Measurements from ENCODE around the gene IRX2.

The IRX2 gene

DNA sequence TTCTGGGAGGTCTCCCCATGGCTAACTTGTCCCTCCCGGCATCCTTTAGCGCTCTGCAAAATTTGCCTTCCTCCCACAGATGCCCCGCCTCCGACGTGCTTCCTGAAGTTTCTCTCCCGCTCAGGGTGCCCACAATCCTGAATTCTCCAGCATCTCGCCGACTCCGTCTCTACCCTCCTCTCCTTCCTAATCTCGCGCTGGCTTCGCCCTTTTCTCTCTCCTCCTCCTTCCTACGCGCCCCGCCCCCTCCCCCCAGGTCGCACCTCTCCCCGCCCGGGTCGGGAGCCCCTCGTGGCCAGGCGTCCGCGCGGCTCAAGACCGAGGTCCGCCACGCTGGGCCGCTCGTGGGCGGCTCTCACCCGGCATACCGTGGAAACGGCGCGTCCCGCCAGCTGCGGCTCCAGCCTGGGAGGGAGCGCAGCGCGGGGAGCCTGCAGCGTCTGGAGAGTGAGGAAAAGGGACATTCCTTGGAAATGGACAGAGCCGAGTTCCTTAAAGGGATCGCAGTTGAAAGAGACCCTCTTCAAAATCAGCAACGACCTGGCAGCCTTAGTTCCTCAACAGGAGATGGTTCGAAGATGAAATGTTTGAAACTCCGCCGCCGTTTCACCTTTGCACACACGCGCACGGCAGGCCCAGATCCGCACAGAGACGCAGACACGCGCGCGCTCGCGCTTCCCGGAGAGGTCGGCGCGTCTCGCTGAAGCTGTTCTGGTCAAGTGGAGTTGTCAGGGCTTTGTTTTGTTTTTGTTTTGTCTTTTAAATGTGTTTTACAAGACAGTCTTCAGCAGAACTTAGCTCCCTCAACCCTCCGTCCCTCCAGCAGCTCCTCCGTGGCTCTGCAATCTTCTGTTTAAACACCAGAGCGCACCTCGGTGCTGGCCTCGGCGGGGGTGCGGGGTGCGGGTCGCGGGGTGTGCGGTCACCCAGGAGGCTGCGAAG lies 5.0 kb upstream of the IRX2 start:
- DNase-seq (ENCODE audit: low read depth) = peak; percentile 5

DNA sequence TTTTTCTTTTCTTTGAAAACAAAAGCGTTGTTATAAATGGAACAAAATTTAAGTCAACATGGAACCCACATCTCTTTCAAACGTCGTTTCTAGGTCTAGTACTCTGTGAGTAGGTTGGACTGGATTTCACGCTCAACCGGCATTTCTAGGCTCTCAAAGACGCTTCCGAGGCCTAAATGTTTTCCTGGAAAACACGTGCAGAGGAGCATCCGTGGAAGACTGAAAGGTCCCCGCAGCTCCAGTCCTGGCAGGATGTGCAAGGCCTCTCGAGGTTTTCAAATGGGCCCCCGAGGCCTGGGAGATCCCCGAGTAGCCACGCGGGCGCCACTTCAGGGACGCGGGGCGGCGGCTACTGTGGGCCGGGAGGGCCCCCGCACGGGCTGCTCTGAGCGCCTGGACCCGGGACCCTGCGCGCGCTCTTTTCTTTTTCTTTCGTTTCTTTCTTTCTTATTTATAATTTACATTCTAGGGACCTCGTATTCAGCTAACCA lies 4.2 kb upstream of the IRX2 start:
- DNase-seq (ENCODE audit: low read depth) = no peak

DNA sequence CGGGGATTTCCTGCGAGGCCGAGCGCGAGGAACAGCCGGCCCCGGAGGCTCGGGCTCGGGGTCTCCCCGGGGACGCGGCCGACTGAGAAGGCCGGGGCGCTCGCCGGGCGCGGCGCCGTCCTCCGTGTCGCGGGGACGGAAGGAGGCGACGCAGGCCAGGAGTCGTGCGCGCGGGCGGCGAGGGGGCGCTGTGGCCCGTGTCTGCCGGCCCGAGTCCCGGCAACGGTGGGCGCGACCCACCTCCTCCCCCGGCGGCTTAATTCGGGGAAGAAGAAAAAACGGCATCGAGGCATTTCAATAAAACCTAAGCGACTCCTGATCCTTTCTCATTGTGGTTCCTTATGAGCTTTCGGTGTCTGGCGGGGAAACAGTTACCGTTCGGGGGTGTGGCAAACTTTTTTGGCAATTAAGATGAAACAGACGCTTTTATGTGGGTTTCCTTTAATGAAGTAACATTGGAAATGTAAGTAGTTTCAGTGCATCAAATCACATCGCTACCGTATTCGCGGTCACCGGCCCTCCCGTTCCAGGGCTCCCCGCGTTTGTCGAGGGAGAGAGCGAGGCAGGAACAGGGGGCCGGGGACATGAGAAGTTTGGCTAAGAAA lies 3.7 kb upstream of the IRX2 start:
- no peak for DNase-seq (ENCODE audit: low read depth)

DNA sequence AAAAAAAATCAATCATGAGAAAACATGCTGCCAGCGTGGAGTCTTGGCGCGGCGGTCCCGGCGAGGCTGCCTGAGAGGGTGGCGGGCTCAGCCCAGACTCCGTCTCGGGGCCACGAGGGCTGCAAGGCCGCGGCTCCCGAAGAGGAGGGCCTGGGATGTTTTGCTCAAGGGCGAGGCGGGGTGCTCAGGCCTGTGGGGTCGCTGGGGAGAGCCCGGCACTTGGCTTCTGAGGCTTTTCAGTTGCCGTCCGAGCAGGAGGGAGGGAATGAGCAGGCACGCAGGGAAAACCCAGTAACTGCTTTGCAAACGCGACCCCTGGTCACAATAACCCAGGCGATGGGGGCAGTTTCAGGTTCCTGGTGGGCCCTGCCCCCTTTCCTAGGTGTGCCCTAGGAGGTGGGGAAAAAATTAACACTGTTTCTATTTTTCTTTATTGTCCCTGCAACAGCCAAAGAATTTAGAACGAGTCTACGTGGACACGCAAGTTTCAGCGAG lies 3.2 kb upstream of the IRX2 start:
- no peak for DNase-seq (ENCODE audit: low read depth)

DNA sequence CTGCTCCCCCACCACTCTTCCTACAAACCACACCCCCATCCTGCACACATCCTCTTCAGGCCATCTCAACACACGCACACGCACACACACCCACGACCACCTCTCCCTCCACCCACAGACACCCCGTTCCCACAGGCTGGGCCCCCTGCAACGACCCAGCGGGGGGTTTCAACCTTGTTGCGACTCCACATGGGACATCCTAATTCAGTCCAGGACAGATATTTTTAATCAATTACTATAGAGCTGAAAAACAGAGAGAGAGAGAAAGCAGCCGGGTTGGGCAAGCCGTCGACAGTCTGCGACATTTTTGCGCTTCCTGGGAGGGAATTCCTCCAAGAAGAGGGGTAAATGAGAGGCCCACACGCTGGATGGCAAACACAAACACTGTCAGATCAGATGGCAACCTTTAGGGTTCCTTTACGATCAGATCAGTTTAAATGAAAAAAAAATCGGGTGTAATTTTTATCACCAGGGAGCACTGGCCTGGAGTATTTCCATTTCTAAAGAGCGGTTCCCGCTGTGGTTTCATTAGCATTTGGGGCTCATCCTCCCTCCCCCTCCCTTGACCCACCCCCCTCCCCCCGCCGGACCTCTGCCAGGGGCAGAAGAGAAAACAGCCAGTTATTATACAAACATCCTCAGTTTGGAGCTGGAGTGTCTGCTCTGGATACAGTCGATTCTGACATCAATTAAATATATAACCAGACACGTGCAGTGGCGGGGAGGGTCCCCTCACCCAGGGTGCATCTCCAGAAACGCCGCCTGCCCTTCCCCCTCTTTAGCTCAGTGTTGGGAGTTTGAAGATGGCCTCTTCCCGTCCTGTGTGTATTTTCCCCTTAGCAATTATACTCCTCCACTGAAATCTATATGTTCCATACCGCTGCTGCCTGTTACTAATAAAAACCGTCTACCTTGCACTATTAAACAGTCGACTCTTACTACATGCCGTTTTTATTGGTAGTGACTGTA lies 2.3 kb upstream of the IRX2 start:
- DNase-seq (ENCODE audit: low read depth) = no peak

DNA sequence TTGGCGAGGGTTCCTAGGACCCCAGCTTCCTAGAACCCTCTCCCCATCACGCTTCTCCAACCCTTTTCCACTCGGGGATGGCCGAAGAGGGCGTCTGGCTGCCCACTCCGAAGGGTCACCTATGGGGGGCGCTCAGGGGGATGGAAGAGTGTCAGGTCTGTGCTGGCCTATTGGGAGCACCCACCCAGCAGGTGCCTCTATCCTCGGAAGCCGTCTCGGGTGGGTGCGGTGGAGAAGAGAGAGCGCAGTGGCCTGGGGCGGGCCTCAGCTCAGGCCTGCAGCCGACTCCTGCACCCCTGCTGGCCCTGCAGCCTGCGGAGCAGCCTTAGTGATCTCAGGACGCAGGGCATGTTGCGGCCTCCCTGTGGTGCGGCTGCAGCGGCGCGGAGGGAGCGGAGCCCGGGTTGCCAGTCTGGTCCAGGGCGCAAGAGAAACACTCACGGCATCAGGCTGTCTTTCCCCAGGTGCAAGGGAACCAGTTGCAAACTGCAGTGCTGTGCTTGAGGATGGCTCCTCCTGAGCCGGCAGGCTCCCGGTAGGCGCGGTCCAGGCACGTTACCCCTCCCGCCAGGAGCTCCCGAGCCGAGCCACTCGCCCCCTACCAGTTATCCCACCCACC lies 1.5 kb upstream of the IRX2 start:
- DNase-seq (ENCODE audit: low read depth) = no peak

DNA sequence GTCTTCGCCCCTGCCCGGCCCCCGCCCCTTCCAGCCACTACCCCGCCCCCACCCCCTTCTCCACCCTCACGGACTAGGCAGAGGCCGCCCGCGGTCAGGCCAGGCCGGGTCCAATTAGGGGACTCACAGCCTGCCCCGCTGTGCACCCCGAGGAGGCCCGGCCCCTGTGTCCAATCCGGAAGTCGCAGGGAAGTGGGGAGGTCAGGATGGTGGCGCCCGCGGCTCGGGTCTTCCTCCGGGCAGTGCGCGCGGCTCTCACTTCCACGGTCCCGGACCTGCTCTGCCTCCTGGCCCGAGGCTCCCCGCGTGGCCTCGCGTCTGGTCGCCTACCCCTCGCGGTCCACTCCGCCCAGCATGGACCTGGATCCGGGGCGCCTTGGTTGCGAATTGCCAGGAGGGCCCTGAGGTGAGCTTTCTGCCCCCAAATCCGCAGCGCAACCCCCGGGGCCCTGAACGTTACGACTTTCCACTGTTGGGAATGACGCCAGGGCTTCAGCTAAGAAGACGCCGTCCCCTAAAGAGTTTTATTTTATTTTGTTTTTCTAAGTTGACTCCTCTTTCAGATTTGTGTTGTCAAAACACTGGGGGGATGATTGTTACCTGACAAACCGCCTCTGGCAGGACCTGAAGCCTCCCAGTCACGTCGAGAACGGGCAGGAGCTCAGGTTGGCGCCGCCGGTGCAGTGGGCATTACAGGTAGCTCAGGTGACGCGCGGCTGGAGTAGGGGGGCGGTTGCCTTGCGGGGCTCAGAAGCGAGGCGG lies 763 bp upstream of the IRX2 start:
- no peak for DNase-seq (ENCODE audit: low read depth)

DNA sequence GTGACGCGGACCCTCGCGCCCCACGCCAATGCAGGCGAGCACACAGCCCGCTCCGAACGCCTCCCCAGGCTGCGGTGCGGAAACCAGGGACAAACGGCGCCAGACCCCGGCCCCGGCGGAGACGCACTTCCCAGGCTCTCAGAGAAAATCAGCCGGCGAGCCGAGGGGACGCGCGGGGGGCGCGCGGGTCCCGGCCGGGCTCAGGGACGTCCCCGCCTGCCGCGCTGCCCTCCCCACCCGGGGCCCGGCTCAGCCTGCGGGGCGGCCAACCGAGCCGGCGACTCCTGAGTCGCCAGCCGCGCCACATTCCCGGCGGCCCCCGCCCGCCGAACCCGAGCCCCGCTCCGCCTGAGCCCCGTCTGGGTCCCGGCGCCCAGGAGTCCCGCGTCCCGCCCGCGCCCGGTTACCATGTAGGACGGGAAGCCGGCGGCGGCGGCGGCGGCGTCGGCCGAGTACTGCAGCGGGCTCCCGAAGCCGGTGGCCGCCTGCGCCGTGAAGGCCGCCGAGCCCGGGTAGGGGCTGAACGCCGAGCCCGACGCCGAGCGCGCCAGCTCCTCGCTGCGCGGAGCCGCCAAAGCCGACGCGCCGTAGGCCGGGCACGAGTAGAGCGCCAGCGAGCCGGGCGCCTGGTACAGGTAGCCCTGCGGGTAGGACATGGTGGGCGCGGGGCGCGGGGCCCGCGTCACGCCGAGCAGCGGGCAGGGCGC lies 566 bp downstream of the IRX2 start:
- DNase-seq (ENCODE audit: low read depth) = peak; percentile 5

DNA sequence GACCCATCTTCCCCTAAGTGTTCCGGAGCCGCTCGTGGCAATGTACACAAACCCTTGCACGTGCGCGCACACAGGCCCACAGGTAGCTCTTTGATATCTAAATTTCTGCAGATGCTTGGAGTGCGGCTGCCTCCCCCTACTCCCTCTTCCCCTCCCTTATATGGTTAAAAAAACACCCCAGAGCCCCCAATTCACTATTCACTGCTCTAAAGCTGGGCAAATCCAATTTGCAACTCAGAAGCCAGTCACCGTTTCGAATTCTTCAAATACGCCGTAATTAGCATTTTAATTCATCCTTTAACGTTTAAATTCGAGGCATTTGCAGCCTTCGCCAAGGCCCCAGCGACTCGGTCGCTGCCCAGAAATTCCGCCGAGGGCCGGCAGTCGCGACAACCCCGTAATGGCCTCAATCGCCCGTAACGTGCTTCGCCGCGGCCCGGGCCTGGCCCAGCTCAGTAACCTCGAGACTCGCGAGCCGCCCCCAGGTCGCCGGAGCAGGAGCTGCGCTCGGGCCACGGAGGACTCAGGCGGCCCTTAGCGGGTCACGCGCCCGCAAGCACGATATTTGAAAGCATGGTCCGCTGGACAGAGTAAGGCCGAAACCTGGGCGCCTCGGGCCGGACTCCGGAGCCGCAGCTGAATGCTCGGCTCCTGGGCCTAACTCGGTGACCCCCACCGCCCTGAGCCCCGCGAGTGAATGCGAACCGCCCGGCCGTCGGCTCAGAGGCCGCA lies 1.3 kb downstream of the IRX2 start:
- DNase-seq (ENCODE audit: low read depth) = no peak

DNA sequence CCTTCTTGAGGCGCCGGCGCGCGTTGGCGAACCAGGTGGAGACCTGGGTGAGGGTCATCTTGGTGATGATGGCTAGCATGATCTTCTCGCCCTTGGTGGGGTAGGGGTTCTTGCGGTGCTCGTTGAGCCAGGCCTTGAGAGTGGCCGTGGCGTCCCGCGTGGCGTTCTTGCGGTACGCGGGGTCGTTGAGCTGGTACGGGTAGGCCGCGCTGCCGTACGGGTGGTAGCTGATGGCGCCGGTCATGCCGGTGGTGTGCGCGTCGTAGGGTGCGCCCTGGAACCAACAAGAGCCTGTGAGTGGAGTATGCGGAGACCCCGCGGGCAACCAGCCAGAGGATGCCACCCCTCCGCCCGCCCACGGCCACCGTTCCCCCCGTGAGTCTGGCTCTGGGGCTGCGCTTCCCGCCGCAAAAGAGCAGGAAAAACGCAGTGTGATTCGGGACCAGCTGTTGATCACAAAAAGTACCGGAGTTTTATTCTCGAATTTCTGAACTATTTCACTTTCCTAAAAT lies 1.9 kb downstream of the IRX2 start:
- no peak for DNase-seq (ENCODE audit: low read depth)

DNA sequence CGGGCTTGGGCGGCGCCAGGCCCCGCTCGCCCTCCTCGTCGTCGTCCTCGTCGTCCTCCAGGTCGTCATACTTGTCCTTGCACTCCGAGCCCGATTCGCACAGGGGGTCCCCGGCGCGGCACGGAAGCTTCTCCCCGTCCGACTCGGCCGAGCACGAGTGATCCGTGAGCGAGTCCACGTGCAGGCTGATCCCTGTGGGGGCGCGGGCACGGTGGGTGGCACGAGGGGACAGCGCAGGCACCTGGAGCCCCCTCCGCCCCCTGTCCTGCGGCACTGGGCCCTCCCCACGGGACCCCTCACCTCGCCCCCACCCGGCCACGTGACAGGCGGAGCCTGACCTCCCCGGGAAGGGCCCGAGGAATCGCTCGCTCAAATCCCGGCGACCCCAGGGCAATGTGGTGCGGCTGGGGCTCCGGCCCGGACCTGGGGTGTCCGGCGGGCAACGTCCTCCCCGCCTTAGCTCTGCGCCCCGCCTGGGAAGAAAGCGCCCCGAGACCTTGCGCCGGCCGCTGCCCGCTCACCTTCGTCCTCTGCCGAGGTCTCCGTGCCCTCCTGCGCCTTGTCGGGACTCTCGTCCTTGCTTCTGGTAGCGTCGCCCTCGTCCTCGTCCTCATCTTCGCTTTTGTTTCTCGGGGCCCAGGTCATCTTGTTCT lies 2.5 kb downstream of the IRX2 start:
- no peak for DNase-seq (ENCODE audit: low read depth)

DNA sequence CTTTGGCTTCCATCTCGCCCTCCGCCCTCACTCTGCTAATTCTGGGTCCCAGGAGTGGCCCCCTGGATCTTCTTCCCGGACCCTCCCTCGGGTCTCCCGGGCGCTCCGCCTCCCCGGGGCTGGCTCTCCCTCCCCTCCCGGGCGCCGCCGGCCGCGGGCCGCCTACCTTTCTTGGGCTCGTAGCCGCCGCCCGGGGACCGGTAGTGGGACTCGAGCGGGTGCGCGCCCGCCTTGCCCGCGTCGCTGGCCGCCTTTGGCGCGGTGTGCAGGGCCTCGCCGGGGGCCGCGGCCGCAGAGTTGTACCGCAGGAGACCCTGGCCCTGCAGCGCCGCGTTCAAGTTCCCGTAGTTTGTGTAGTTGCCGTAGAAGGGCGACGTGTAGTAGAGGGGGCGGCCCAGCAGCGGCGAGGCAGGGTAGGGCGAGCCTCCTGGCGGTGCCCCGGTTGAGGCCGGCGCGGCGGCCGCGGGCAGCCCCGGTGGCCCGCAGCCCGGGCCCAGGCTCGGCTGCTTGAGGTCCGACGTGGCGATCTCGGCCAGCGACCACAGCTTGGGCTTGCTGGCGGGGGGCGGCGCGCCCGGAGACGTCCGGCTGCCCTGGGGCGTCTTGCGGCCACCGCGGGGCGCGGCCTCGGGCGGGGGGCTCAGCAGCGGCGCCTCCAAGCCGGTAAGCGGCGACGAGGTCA lies 3.2 kb downstream of the IRX2 start:
- DNase-seq (ENCODE audit: low read depth) = no peak

DNA sequence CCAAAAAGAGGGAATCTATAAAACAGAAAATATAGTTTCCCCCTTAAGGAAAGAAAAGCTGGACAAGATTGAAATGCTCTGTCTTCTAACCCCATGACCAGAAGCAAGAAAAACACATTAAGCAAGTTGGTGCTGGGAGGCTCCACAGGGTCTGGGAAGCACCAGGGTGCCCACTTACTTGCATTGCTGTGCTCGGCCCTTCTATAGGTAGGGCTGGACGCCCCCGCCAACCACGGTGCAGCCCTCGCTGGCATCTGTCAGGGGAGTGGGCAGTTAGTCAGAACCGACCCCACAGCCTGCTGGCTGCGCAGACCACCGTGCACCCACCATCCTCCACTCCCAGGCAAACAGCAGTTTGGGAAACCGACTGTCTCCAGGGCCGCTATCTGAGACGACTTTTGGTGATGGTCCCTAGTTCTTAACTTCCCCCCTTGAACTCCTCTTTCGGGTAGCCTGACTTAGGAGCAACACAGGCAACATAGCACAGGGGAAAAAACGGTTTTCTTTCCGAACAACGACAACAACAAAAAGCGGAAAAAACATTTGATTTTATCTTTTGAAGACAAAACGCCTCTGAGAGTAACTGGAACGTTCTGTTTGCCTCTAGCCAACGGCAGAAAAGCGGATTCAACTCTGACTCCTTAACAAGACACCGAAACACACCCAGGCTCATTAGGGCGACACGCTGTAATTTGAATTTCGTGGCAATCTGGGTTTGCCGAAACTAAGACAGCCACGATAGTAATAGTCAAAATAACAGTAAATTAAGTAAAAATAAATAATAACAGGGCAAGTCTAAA lies 3.9 kb downstream of the IRX2 start:
- no peak for DNase-seq (ENCODE audit: low read depth)

DNA sequence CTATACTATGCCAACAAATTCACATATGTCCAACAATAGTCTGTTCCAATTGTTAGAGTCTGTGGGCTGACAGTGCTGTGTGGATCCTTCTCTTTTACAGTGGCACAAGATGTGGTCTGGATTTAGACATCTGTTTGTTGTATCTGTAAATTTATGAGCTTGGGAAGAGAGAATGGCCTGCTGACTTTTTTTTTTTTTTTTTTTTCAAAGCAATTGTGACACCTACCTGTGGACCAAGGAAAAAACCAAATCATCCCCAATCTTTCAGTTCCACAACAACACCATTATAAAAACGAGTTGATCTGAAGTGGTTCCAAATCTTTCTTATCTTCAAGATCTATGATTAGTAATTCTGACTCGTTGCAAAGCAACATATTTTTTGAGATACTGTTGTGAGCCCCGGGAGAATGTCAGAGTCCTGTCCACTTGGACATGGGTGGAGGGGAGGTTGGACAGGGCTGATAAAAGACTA lies 4.9 kb downstream of the IRX2 start:
- no peak for DNase-seq (ENCODE audit: low read depth)

DNA sequence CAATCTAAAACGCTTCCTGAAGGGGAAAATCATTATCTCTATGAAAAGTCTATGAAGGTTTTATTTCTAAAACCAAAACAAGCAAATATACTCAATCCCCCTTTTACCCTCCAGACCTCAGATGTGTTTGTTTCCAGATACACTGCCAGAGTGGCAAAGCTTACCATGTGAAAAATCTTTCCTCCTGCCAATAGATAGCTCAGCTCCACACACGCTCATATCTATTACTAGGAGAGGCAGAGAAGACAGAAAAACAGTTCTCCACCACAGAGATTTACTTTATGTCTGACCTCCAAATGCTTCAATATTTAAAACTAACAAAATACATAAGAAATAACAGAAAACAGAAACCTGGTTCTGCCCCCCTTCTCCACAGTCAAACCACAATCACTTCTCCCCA lies 7.0 kb downstream of the IRX2 start:
- DNase-seq (ENCODE audit: low read depth) = no peak

DNA sequence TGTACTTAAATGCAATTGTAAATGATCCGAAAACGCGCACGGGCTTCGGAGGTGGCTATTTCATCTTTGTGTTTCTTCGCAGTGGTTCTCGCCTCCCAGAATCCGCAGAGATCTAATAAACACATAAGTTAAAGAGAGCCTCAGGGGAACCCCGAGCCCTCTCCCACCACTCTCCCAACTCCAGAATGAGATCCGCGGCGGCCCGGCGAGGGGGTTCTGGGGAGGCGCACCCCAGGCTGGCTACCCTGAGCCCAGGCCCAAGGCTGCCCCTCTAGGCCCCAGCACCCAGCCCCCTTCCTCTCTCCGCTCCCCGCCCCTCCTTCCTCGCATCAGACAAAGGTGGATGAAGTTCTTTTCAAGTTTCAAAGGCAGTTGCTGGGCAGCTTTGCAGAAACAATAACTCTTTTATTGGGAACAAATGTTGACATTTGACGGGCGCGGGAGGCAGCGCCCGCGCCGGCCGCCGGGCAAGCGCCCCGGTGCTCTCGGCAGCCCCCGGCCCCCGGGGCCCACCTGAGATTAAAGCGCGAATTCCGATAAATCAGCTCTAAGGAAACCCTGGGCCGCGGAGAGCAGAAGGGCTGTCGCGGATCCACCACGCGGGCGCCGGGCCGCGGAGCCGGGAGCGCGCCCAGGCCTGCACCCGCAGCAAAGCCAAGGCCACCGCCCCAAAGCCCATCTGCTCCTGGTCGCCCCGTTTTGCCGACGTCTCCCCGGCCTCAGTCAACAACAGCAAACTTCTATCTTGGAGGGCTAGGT lies 8.4 kb downstream of the IRX2 start:
- no peak for DNase-seq (ENCODE audit: low read depth)

Measured in iris pigment epithelial cell (primary cell).